Measurements from ENCODE around the gene PBX3.

Gene PBX3

GRCh38 chr9:125706651-125707471 lies 40.3 kb upstream of the PBX3 start, which contains the start of gene MAPKAP1:
MAPKAP1 (minus strand) TSS chr9:125707208; CDS start chr9:125672574, 34,634 bp downstream.
- H3K4me3 ChIP-seq (ENCODE audit: low read depth, low read length) = peak within 1 kb of the TSS; percentile 87
- DNase-seq (ENCODE audit: low read depth) = peak; percentile 86
- no peak for TF ChIP-seq CTCF (IDR thresholded peaks at IDR 0.05; ENCODE audit: low read depth, low read length, missing control alignments)

GRCh38 chr9:125707472-125707804 lies 39.7 kb upstream of the PBX3 start:
- no peak for DNase-seq (ENCODE audit: low read depth)
- TF ChIP-seq CTCF (IDR thresholded peaks at IDR 0.05; ENCODE audit: low read depth, low read length, missing control alignments) = no peak
- peak overlapping the region; percentile 87 for H3K4me3 ChIP-seq (ENCODE audit: low read depth, low read length)

GRCh38 chr9:125726456-125727132 lies 20.6 kb upstream of the PBX3 start:
- TF ChIP-seq CTCF (IDR thresholded peaks at IDR 0.05; ENCODE audit: low read depth, low read length, missing control alignments) = no peak
- DNase-seq (ENCODE audit: low read depth) = no peak
- no peak overlapping the region for H3K4me3 ChIP-seq (ENCODE audit: low read depth, low read length)

- DNase-seq (ENCODE audit: low read depth) = no peak
- no peak overlapping the region for H3K4me3 ChIP-seq (ENCODE audit: low read depth, low read length)
- TF ChIP-seq CTCF (IDR thresholded peaks at IDR 0.05; ENCODE audit: low read depth, low read length, missing control alignments) = no peak
Observed at GRCh38 chr9:125730168-125730567, 17.0 kb upstream of the PBX3 start.

GRCh38 chr9:125732562-125732961 lies 14.6 kb upstream of the PBX3 start:
- no peak for TF ChIP-seq CTCF (IDR thresholded peaks at IDR 0.05; ENCODE audit: low read depth, low read length, missing control alignments)
- no peak overlapping the region for H3K4me3 ChIP-seq (ENCODE audit: low read depth, low read length)
- DNase-seq (ENCODE audit: low read depth) = no peak

GRCh38 chr9:125739436-125739835 lies 7.7 kb upstream of the PBX3 start:
- no peak overlapping the region for H3K4me3 ChIP-seq (ENCODE audit: low read depth, low read length)
- DNase-seq (ENCODE audit: low read depth) = no peak
- no peak for TF ChIP-seq CTCF (IDR thresholded peaks at IDR 0.05; ENCODE audit: low read depth, low read length, missing control alignments)

Measured in GM12864 (cell line).